Measurements from ENCODE around the gene WWTR1. TPM values are rescaled to one million over a fixed set of nuclear protein-coding genes. Genes with fewer than 3 reads are reported as not detected.

Gene WWTR1
- total and polyA plus RNA-seq, 2 donors from 2014 or later: 23.3 to 117 TPM

GRCh38 chr3:149511040-149511626 is 146.7 kb downstream of the WWTR1 start:
- intact Hi-C loops (cut with DNase I): no loop called here
- no peak for FAIRE-seq
- TF ChIP-seq, protein P1, sequence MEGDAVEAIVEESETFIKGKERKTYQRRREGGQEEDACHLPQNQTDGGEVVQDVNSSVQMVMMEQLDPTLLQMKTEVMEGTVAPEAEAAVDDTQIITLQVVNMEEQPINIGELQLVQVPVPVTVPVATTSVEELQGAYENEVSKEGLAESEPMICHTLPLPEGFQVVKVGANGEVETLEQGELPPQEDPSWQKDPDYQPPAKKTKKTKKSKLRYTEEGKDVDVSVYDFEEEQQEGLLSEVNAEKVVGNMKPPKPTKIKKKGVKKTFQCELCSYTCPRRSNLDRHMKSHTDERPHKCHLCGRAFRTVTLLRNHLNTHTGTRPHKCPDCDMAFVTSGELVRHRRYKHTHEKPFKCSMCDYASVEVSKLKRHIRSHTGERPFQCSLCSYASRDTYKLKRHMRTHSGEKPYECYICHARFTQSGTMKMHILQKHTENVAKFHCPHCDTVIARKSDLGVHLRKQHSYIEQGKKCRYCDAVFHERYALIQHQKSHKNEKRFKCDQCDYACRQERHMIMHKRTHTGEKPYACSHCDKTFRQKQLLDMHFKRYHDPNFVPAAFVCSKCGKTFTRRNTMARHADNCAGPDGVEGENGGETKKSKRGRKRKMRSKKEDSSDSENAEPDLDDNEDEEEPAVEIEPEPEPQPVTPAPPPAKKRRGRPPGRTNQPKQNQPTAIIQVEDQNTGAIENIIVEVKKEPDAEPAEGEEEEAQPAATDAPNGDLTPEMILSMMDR (IDR thresholded peaks at IDR 0.05; ENCODE audit: borderline replicate concordance, extremely low read depth, insufficient read depth): no peak
- Histone ChIP-seq H3K4me3 (ENCODE audit: low read length in 3 of 3) (no peak overlapping the region), H3K9me3 (ENCODE audit: control insufficient read depth in 2 of 3, insufficient read depth in 1 of 3, low read length in 3 of 3) (no peaks in the 10 kb centered on the region), H3K36me3 (ENCODE audit: control insufficient read depth in 2 of 3, insufficient read depth in 3 of 3, low read length in 3 of 3) (peaks cover 0 to 2% (median 0%) of the 10 kb centered on the region in 3 donors), H3K9ac (ENCODE audit: low read length in 3 of 3) (no peak overlapping the region), H3K27ac (ENCODE audit: low read depth in 2 of 2, low read length in 2 of 2) (no peak overlapping the region), H3K4me1 (ENCODE audit: control insufficient read depth in 2 of 3, insufficient read depth in 2 of 3, low read depth in 1 of 3, low read length in 3 of 3) (peaks cover 0 to 4% (median 0%) of the 10 kb centered on the region in 3 donors), H3K27me3 (ENCODE audit: control insufficient read depth, insufficient read depth, low read length) (no peaks in the 10 kb centered on the region)
- no peak for DNase-seq

DNA sequence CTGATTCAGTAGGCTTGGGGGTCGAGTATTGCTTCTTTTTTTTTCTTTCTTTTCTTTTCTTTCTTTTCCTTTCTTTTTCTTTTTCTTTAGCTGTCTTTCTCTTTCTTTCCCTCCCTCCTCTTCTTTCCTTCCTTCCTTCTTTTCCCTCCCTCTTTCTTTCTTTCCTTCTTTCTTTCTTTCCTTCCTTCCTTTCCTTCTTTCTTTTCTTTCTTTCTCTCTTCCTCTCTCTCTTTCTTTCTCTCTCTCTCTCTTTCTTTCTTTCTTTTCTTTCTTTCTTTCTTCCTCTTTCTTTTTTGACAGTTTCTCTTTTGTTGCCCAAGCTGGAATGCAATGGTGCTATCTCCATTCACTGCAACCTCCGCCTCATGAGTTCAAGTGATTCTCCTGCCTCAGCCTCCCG is 147.3 kb downstream of the WWTR1 start:
- Histone ChIP-seq H3K4me1 (ENCODE audit: control insufficient read depth in 2 of 3, insufficient read depth in 2 of 3, low read depth in 1 of 3, low read length in 3 of 3) (peaks cover 0 to 4% (median 0%) of the 10 kb centered on the region in 3 donors), H3K9ac (ENCODE audit: low read length in 3 of 3) (no peak overlapping the region), H3K9me3 (ENCODE audit: control insufficient read depth in 2 of 3, insufficient read depth in 1 of 3, low read length in 3 of 3) (no peaks in the 10 kb centered on the region), H3K36me3 (ENCODE audit: control insufficient read depth in 2 of 3, insufficient read depth in 3 of 3, low read length in 3 of 3) (no peaks in the 10 kb centered on the region), H3K4me3 (ENCODE audit: low read length in 3 of 3) (no peak overlapping the region), H3K27me3 (ENCODE audit: control insufficient read depth, insufficient read depth, low read length) (no peaks in the 10 kb centered on the region), H3K27ac (ENCODE audit: low read depth in 2 of 2, low read length in 2 of 2) (no peak overlapping the region)
- DNase-seq (no peak), FAIRE-seq (no peak)
- intact Hi-C loops (cut with DNase I): no loop called here
- TF ChIP-seq, protein P1 (IDR thresholded peaks at IDR 0.05; ENCODE audit: borderline replicate concordance, extremely low read depth, insufficient read depth): no peak

DNA sequence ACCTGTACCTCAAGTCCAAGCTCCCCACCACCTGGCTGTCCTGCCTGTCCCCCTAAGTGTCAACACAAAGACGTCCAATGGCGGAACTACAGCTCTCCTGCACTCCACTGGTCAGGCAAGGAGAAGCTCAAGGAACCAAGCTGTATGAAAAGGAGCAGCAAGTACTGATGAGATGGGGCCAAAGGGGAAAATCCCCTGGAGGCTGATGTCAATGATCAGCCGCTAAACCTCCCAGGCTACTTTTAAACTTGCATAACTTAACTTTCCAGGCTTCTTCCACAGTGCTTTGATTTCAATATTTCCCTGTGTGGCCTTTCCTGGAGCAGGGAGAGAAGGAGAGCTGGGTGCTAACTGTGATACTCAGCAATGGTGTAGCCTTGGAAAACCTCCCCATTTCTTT is 148.3 kb downstream of the WWTR1 start:
- intact Hi-C loops (cut with DNase I): no loop called here
- FAIRE-seq (no peak), DNase-seq (no peak)
- Histone ChIP-seq H3K36me3 (ENCODE audit: control insufficient read depth in 2 of 3, insufficient read depth in 3 of 3, low read length in 3 of 3) (no peaks in the 10 kb centered on the region), H3K4me3 (ENCODE audit: low read length in 3 of 3) (no peak overlapping the region), H3K27me3 (ENCODE audit: control insufficient read depth, insufficient read depth, low read length) (no peaks in the 10 kb centered on the region), H3K27ac (ENCODE audit: low read depth in 2 of 2, low read length in 2 of 2) (no peak overlapping the region), H3K9ac (ENCODE audit: low read length in 3 of 3) (no peak overlapping the region), H3K4me1 (ENCODE audit: control insufficient read depth in 2 of 3, insufficient read depth in 2 of 3, low read depth in 1 of 3, low read length in 3 of 3) (peaks cover 0 to 4% (median 0%) of the 10 kb centered on the region in 3 donors), H3K9me3 (ENCODE audit: control insufficient read depth in 2 of 3, insufficient read depth in 1 of 3, low read length in 3 of 3) (no peaks in the 10 kb centered on the region)
- TF ChIP-seq, protein P1 (IDR thresholded peaks at IDR 0.05; ENCODE audit: borderline replicate concordance, extremely low read depth, insufficient read depth): no peak
